ENCODE measurements around the gene MBD3.
"Not testable (repeated sequence)": the region's sequence is repeated elsewhere in the genome, so short reads cannot be mapped to it uniquely, and the experiment has no call there.

The MBD3 gene
- 35.7 to 115 (median 47.6) reads per million in 3 experiments for total RNA-seq

GRCh38 chr19:1592755-1593500 is at the start of gene MBD3:
Gene MBD3, minus strand, starts transcription at chr19:1592865. Its CDS starts 234 bp downstream, at chr19:1592631.
- peak; percentile 84 for DNase-seq

- not testable (repeated sequence) for DNase-seq
Measured at GRCh38 chr19:1640893-1641448, 48.3 kb upstream of the MBD3 start.

GRCh38 chr19:1636325-1637236 is 43.9 kb upstream of the MBD3 start:
- DNase-seq = no peak

- no peak for DNase-seq
Measured at GRCh38 chr19:1634938-1635243, 42.2 kb upstream of the MBD3 start.

GRCh38 chr19:1634242-1634937 is 41.7 kb upstream of the MBD3 start:
- DNase-seq = no peak

- DNase-seq = no peak
Measured at GRCh38 chr19:1633269-1633826, 40.7 kb upstream of the MBD3 start.

GRCh38 chr19:1632462-1633268 is 40.0 kb upstream of the MBD3 start:
- no peak for DNase-seq

GRCh38 chr19:1631557-1632100 is 39.0 kb upstream of the MBD3 start:
- DNase-seq = no peak

- no peak for DNase-seq
Measured at GRCh38 chr19:1630811-1631210, 38.1 kb upstream of the MBD3 start.

GRCh38 chr19:1630012-1630411 is 37.3 kb upstream of the MBD3 start:
- no peak for DNase-seq

- no peak for DNase-seq
Measured at GRCh38 chr19:1629256-1629808, 36.7 kb upstream of the MBD3 start.

- no peak for DNase-seq
Measured at GRCh38 chr19:1627194-1627593, 34.5 kb upstream of the MBD3 start.

GRCh38 chr19:1626417-1627010 is 33.8 kb upstream of the MBD3 start:
- no peak for DNase-seq

GRCh38 chr19:1624458-1624857 is 31.8 kb upstream of the MBD3 start:
- DNase-seq = peak; percentile 25

- no peak for DNase-seq
Measured at GRCh38 chr19:1622541-1622940, 29.9 kb upstream of the MBD3 start.

GRCh38 chr19:1622007-1622406 is 29.3 kb upstream of the MBD3 start:
- no peak for DNase-seq

GRCh38 chr19:1621574-1621973 is 28.9 kb upstream of the MBD3 start:
- no peak for DNase-seq

- DNase-seq = no peak
Measured at GRCh38 chr19:1621021-1621420, 28.4 kb upstream of the MBD3 start.

- DNase-seq = no peak
Measured at GRCh38 chr19:1620502-1620901, 27.8 kb upstream of the MBD3 start.

GRCh38 chr19:1619703-1620102 is 27.0 kb upstream of the MBD3 start:
- DNase-seq = no peak

GRCh38 chr19:1619094-1619439 is 26.4 kb upstream of the MBD3 start:
- no peak for DNase-seq
